WTC11 (cell line): ENCODE data around the gene RRAD. TPM values are rescaled to one million over a fixed set of nuclear protein-coding genes. Genes with fewer than 3 reads are reported as not detected.

ENCODE experiments used
- ATAC-seq: fragments of 200-7000 bp; cut with Tn5 transposase; 2 replicates; pipeline ENCODE4 v1.10.0; 2021; ENCODE audit warnings: mild to moderate bottlenecking, moderate library complexity
- CTCF ChIA-PET: fragments of 300-600 bp; sonication (Branson Sonifier 250); formaldehyde crosslinking; loops from one replicate; lab custom pipeline; 2021; ENCODE audit warnings: antibody characterized with exemption; lab: Charles Lee
- POLR2A ChIA-PET: fragments of 350-600 bp; sonication (Branson Sonifier 250); formaldehyde crosslinking; loops from one replicate; lab custom pipeline; 2021; ENCODE audit warnings: antibody characterized with exemption; lab: Charles Lee
- DNase-seq: peaks from one replicate; pipeline ENCODE4 v3.0.0; 2021; ENCODE audit warnings: low spot score
- H3K27ac Mint-ChIP-seq: 2 replicates; pipeline ENCODE4 v1.8.0; 2021; ENCODE audit warnings: mixed read lengths
- H3K27me3 Mint-ChIP-seq: 2 replicates; pipeline ENCODE4 v1.8.0; 2021; ENCODE audit warnings: low read depth, mild to moderate bottlenecking, moderate library complexity, mixed read lengths
- H3K36me3 Mint-ChIP-seq: 2 replicates; pipeline ENCODE4 v1.8.0; 2021; ENCODE audit warnings: mixed read lengths
- H3K4me1 Mint-ChIP-seq: 2 replicates; pipeline ENCODE4 v1.8.0; 2022; ENCODE audit warnings: mixed read lengths
- H3K4me3 Mint-ChIP-seq: 2 replicates; pipeline ENCODE4 v1.8.0; 2021; ENCODE audit warnings: mild to moderate bottlenecking, moderate library complexity, mixed read lengths
- H3K9me3 Mint-ChIP-seq: 2 replicates; pipeline ENCODE4 v1.8.0; 2021; ENCODE audit warnings: mixed read lengths
- ATF1 ChIP-seq: sonication (generic); formaldehyde crosslinking; IDR thresholded peaks from 2 replicates; pipeline ENCODE4 v1.8.1; 2023; ENCODE audit warnings: mild to moderate bottlenecking, moderate library complexity, missing genetic modification reagents
- FOXK1 ChIP-seq: sonication (generic); formaldehyde crosslinking; IDR thresholded peaks from 2 replicates; pipeline ENCODE4 v1.8.0; 2022; ENCODE audit warnings: mild to moderate bottlenecking, moderate library complexity, missing genetic modification reagents
- GABPB1 ChIP-seq: sonication (generic); formaldehyde crosslinking; IDR thresholded peaks from 2 replicates; pipeline ENCODE4 v1.8.1; 2023; ENCODE audit warnings: mild to moderate bottlenecking, missing genetic modification reagents
- GTF2I ChIP-seq: fragments of 250-450 bp; sonication (Bioruptor Pico); conservative IDR thresholded peaks from 2 replicates; pipeline ENCODE4 v1.4.0; 2021; ENCODE audit warnings: mild to moderate bottlenecking
- HMGA2 ChIP-seq: fragments of 250-450 bp; sonication (Bioruptor Pico); IDR thresholded peaks from 2 replicates; pipeline ENCODE4 v1.4.0; 2021; ENCODE audit warnings: mild to moderate bottlenecking, moderate library complexity
- KAT7 ChIP-seq: sonication (generic); formaldehyde crosslinking; IDR thresholded peaks from 2 replicates; pipeline ENCODE4 v1.8.1; 2023; ENCODE audit warnings: missing genetic modification reagents, mild to moderate bottlenecking, borderline replicate concordance
- NR2C2 ChIP-seq: sonication (generic); formaldehyde crosslinking; IDR thresholded peaks from 2 replicates; pipeline ENCODE4 v1.8.0; 2022; ENCODE audit warnings: mild to moderate bottlenecking, missing genetic modification reagents
- SOX15 ChIP-seq: fragments of 250-450 bp; sonication (Bioruptor Pico); IDR thresholded peaks from 2 replicates; pipeline ENCODE4 v1.9.0; 2021; ENCODE audit warnings: mild to moderate bottlenecking
- TEAD1 ChIP-seq: sonication (generic); formaldehyde crosslinking; IDR thresholded peaks from 2 replicates; pipeline ENCODE4 v1.8.0; 2022; ENCODE audit warnings: mild to moderate bottlenecking, missing genetic modification reagents
- TEAD4 ChIP-seq: sonication (generic); formaldehyde crosslinking; IDR thresholded peaks from 2 replicates; pipeline ENCODE4 v1.8.0; 2022; ENCODE audit warnings: mild to moderate bottlenecking, missing genetic modification reagents
- TP53 ChIP-seq: sonication (generic); formaldehyde crosslinking; IDR thresholded peaks from 2 replicates; pipeline ENCODE4 v1.8.1; 2023; ENCODE audit warnings: mild to moderate bottlenecking, missing genetic modification reagents
- ZNF121 ChIP-seq: sonication (generic); formaldehyde crosslinking; IDR thresholded peaks from 2 replicates; pipeline ENCODE4 v1.8.0; 2023; ENCODE audit warnings: missing genetic modification reagents
- total RNA-seq: library from RNA; stranded (reverse); gene quantifications from 3 replicates; pipeline ENCODE4 v1.2.3, GENCODE V29; 2021
- TF ChIP-seq, protein P1 (sequence below): sonication (generic); formaldehyde crosslinking; conservative IDR thresholded peaks from 2 replicates; pipeline ENCODE4 v1.8.1; 2023; ENCODE audit warnings: mild to moderate bottlenecking, low read depth, missing genetic modification reagents, moderate library complexity
- TF ChIP-seq, protein P2 (sequence below): sonication (generic); formaldehyde crosslinking; IDR thresholded peaks from 2 replicates; pipeline ENCODE4 v1.8.0; 2023; ENCODE audit warnings: missing genetic modification reagents
- TF ChIP-seq, protein P3 (sequence below): sonication (generic); formaldehyde crosslinking; IDR thresholded peaks from 2 replicates; pipeline ENCODE4 v1.8.0; 2022; ENCODE audit warnings: mild to moderate bottlenecking, missing genetic modification reagents
- TF ChIP-seq, protein P4 (sequence below): fragments of 250-450 bp; sonication (Bioruptor Pico); IDR thresholded peaks from 2 replicates; pipeline ENCODE4 v2.1.2; 2022; ENCODE audit warnings: mild to moderate bottlenecking, moderate library complexity
- TF ChIP-seq, protein P5 (sequence below): sonication (generic); formaldehyde crosslinking; IDR thresholded peaks from 2 replicates; pipeline ENCODE4 v1.8.0; 2022; ENCODE audit warnings: mild to moderate bottlenecking, missing genetic modification reagents
- TF ChIP-seq, protein P6 (sequence below): sonication (generic); formaldehyde crosslinking; conservative IDR thresholded peaks from 2 replicates; pipeline ENCODE4 v1.8.1; 2022; ENCODE audit warnings: mild to moderate bottlenecking, missing genetic modification reagents
- TF ChIP-seq, protein P7 (sequence below): sonication (generic); formaldehyde crosslinking; IDR thresholded peaks from 2 replicates; pipeline ENCODE4 v1.8.1; 2022; ENCODE audit warnings: low read depth, mild to moderate bottlenecking, moderate library complexity, missing genetic modification reagents, borderline replicate concordance
- TF ChIP-seq, protein P8 (sequence below): sonication (generic); formaldehyde crosslinking; IDR thresholded peaks from 2 replicates; pipeline ENCODE4 v1.8.1; 2023; ENCODE audit warnings: mild to moderate bottlenecking, missing genetic modification reagents, moderate library complexity
- TF ChIP-seq, protein P9 (sequence below): sonication (generic); formaldehyde crosslinking; IDR thresholded peaks from 2 replicates; pipeline ENCODE4 v1.8.0; 2022; ENCODE audit warnings: mild to moderate bottlenecking, missing genetic modification reagents

RRAD gene
- total RNA-seq, 1 experiment from 2014 or later = 0.52 TPM

DNA sequence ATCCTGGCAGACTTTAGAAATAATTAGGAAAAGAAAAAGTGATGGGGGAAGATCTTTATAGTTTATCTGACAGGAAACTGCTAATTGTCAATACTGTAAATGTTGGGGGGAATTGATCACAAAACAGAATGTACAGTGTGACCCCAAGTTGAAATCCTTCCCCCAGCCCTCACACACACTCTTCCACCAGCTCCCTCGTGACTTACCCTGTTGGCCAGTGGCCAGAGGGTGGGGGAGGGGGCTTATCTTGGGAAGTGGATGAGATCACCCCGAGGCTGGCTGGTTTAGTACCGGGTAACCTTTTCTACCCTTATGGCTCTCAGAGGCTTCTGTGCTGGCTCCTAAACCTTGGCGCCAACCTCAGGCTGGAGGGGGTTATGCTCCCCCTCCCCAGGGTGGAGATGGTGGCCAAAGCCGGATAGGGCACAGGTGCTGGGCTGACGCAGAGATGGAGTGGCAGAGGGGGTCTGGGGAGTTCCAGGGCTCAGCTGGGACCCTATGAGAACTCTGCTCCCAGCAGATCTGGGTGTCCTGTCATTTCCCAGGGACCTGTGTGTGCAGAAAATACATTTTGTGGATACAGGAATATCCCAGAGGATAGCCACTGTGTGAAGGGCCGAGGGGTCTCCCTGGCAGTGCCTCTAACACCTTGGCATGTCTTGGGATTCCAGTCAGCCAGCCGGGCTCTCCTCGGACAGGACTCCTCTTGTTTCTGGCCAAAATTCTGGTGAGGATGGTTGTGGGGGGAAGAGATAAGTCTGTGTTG is 25.2 kb downstream of the RRAD start (continued):
- TF ChIP-seq, protein P1, sequence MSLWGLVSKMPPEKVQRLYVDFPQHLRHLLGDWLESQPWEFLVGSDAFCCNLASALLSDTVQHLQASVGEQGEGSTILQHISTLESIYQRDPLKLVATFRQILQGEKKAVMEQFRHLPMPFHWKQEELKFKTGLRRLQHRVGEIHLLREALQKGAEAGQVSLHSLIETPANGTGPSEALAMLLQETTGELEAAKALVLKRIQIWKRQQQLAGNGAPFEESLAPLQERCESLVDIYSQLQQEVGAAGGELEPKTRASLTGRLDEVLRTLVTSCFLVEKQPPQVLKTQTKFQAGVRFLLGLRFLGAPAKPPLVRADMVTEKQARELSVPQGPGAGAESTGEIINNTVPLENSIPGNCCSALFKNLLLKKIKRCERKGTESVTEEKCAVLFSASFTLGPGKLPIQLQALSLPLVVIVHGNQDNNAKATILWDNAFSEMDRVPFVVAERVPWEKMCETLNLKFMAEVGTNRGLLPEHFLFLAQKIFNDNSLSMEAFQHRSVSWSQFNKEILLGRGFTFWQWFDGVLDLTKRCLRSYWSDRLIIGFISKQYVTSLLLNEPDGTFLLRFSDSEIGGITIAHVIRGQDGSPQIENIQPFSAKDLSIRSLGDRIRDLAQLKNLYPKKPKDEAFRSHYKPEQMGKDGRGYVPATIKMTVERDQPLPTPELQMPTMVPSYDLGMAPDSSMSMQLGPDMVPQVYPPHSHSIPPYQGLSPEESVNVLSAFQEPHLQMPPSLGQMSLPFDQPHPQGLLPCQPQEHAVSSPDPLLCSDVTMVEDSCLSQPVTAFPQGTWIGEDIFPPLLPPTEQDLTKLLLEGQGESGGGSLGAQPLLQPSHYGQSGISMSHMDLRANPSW = no peak
- TF ChIP-seq, protein P2, sequence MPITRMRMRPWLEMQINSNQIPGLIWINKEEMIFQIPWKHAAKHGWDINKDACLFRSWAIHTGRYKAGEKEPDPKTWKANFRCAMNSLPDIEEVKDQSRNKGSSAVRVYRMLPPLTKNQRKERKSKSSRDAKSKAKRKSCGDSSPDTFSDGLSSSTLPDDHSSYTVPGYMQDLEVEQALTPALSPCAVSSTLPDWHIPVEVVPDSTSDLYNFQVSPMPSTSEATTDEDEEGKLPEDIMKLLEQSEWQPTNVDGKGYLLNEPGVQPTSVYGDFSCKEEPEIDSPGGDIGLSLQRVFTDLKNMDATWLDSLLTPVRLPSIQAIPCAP (CRISPR knock-in tag) = no peak
- TF ChIP-seq, protein P3, sequence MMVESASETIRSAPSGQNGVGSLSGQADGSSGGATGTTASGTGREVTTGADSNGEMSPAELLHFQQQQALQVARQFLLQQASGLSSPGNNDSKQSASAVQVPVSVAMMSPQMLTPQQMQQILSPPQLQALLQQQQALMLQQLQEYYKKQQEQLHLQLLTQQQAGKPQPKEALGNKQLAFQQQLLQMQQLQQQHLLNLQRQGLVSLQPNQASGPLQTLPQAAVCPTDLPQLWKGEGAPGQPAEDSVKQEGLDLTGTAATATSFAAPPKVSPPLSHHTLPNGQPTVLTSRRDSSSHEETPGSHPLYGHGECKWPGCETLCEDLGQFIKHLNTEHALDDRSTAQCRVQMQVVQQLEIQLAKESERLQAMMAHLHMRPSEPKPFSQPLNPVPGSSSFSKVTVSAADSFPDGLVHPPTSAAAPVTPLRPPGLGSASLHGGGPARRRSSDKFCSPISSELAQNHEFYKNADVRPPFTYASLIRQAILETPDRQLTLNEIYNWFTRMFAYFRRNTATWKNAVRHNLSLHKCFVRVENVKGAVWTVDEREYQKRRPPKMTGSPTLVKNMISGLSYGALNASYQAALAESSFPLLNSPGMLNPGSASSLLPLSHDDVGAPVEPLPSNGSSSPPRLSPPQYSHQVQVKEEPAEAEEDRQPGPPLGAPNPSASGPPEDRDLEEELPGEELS (CRISPR knock-in tag) = no peak
- TF ChIP-seq ZNF121 (CRISPR knock-in tag) (no peak), HMGA2 (no peak), TEAD4 (CRISPR knock-in tag) (no peak), TEAD1 (CRISPR knock-in tag) (no peak), GABPB1 (no peak), ATF1 (no peak), TP53 (CRISPR knock-in tag) (no peak), NR2C2 (no peak)
- TF ChIP-seq, protein P4, sequence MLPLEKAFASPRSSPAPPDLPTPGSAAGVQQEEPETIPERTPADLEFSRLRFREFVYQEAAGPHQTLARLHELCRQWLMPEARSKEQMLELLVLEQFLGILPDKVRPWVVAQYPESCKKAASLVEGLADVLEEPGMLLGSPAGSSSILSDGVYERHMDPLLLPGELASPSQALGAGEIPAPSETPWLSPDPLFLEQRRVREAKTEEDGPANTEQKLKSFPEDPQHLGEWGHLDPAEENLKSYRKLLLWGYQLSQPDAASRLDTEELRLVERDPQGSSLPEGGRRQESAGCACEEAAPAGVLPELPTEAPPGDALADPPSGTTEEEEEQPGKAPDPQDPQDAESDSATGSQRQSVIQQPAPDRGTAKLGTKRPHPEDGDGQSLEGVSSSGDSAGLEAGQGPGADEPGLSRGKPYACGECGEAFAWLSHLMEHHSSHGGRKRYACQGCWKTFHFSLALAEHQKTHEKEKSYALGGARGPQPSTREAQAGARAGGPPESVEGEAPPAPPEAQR (CRISPR knock-in tag) = no peak
- TF ChIP-seq, protein P5, sequence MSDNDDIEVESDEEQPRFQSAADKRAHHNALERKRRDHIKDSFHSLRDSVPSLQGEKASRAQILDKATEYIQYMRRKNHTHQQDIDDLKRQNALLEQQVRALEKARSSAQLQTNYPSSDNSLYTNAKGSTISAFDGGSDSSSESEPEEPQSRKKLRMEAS (CRISPR knock-in tag) = no peak
- TF ChIP-seq, protein P6, sequence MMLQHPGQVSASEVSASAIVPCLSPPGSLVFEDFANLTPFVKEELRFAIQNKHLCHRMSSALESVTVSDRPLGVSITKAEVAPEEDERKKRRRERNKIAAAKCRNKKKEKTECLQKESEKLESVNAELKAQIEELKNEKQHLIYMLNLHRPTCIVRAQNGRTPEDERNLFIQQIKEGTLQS (CRISPR knock-in tag) = no peak
- TF ChIP-seq, protein P7, sequence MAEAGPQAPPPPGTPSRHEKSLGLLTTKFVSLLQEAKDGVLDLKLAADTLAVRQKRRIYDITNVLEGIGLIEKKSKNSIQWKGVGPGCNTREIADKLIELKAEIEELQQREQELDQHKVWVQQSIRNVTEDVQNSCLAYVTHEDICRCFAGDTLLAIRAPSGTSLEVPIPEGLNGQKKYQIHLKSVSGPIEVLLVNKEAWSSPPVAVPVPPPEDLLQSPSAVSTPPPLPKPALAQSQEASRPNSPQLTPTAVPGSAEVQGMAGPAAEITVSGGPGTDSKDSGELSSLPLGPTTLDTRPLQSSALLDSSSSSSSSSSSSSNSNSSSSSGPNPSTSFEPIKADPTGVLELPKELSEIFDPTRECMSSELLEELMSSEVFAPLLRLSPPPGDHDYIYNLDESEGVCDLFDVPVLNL (CRISPR knock-in tag) = no peak

DNA sequence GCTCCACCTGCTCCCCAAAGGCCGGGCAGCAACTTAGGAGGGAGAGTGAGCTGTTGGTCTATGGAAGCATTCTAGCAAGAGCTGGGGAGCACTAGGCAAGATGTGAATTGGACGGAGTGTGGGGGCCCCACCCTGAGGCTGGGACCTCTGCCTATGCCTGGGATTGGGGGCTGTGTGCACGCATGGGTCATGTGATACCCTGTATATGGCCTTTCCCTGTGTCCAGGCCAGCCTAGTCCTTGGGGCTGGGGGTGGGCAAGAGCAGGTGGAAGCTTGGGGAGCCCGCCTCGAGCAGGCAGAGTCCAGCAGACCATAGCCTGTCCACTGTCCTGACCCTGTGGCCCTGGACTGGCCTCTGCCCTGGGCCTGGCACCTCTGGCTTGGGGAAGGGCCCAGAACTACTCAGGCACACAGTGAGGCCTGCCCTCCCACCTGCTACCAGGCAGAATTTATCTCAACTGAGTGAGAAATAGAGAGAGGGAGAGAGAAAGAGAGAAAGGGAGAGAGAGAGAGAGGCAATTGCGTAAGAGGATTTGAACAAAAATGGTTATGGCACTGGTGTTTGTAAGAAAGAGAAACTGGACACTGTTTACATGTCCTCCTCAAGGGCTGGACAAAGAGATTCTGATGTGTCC is 25.9 kb downstream of the RRAD start:
- ChIA-PET POLR2A (no interaction called here), CTCF (interaction anchor here (0.6 to 3.0 kb wide), 5 partner anchors 11 to 270 kb away, joined by 3 to 32 read pairs (median 4); partner anchors contain the start of gene PDP2)
- Mint-ChIP-seq H3K36me3 (no peaks in the 10 kb centered on the region), H3K9me3 (no peaks in the 10 kb centered on the region), H3K4me1 (peaks cover 8% of the 10 kb centered on the region), H3K27ac (no peak overlapping the region), H3K4me3 (no peak overlapping the region), H3K27me3 (no peaks in the 10 kb centered on the region; the same call in 1 of the 2 replicates)
- ATAC-seq (no peak), DNase-seq (no peak)
- TF ChIP-seq, protein P4 (CRISPR knock-in tag) = no peak
- TF ChIP-seq GTF2I (no peak), KAT7 (no peak), FOXK1 (CRISPR knock-in tag) (no peak), SOX15 (CRISPR knock-in tag) (no peak)
- TF ChIP-seq, protein P8, sequence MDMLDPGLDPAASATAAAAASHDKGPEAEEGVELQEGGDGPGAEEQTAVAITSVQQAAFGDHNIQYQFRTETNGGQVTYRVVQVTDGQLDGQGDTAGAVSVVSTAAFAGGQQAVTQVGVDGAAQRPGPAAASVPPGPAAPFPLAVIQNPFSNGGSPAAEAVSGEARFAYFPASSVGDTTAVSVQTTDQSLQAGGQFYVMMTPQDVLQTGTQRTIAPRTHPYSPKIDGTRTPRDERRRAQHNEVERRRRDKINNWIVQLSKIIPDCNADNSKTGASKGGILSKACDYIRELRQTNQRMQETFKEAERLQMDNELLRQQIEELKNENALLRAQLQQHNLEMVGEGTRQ (CRISPR knock-in tag) = no peak
- TF ChIP-seq, protein P9, sequence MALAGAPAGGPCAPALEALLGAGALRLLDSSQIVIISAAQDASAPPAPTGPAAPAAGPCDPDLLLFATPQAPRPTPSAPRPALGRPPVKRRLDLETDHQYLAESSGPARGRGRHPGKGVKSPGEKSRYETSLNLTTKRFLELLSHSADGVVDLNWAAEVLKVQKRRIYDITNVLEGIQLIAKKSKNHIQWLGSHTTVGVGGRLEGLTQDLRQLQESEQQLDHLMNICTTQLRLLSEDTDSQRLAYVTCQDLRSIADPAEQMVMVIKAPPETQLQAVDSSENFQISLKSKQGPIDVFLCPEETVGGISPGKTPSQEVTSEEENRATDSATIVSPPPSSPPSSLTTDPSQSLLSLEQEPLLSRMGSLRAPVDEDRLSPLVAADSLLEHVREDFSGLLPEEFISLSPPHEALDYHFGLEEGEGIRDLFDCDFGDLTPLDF (CRISPR knock-in tag) = no peak
- TF ChIP-seq, protein P7 (CRISPR knock-in tag) = no peak
